Subcutaneous abdominal adipose tissue (tissue), 5 donors: ENCODE results near the gene FREM1.

Source experiments
- H3K27ac ChIP-seq: one replicate; pipeline ENCODE4 v1.7.0; 2013; ENCODE audit warnings: low read depth, mild to moderate bottlenecking, inconsistent platforms, low read length, moderate library complexity
- H3K27me3 ChIP-seq, 5 donors: one replicate each; pipeline ENCODE4 v1.7.0; 2013; ENCODE audit warnings: low read length in 5 of 5, inconsistent platforms in 1 of 5; ENCODE audit not compliant: control insufficient read depth in 5 of 5, insufficient read depth in 4 of 5
- H3K36me3 ChIP-seq, 5 donors: one replicate each; pipeline ENCODE4 v1.7.0; 2013; ENCODE audit warnings: low read length in 5 of 5; ENCODE audit not compliant: control insufficient read depth in 5 of 5, insufficient read depth in 5 of 5
- H3K4me1 ChIP-seq, 5 donors: one replicate each; pipeline ENCODE4 v1.7.0; 2013; ENCODE audit warnings: low read length in 5 of 5, mild to moderate bottlenecking in 3 of 5, moderate library complexity in 1 of 5; ENCODE audit not compliant: control insufficient read depth in 5 of 5, insufficient read depth in 5 of 5
- H3K4me3 ChIP-seq, 5 donors: one replicate each; pipeline ENCODE4 v1.7.0; 2013; ENCODE audit warnings: low read length in 5 of 5, low read depth in 1 of 5
- H3K9ac ChIP-seq, 5 donors: one replicate each; pipeline ENCODE4 v1.7.0; 2013; ENCODE audit warnings: low read length in 5 of 5, mild to moderate bottlenecking in 4 of 5, moderate library complexity in 3 of 5
- H3K9me3 ChIP-seq, 5 donors: one replicate each; pipeline ENCODE4 v1.7.0; 2013; ENCODE audit warnings: low read length in 5 of 5; ENCODE audit not compliant: control insufficient read depth in 5 of 5
- donor health status: healthy.
- donor health status: healthy.
- donor health status: healthy.
- donor health status: healthy.
- donor health status: healthy.

The FREM1 gene, protein sequence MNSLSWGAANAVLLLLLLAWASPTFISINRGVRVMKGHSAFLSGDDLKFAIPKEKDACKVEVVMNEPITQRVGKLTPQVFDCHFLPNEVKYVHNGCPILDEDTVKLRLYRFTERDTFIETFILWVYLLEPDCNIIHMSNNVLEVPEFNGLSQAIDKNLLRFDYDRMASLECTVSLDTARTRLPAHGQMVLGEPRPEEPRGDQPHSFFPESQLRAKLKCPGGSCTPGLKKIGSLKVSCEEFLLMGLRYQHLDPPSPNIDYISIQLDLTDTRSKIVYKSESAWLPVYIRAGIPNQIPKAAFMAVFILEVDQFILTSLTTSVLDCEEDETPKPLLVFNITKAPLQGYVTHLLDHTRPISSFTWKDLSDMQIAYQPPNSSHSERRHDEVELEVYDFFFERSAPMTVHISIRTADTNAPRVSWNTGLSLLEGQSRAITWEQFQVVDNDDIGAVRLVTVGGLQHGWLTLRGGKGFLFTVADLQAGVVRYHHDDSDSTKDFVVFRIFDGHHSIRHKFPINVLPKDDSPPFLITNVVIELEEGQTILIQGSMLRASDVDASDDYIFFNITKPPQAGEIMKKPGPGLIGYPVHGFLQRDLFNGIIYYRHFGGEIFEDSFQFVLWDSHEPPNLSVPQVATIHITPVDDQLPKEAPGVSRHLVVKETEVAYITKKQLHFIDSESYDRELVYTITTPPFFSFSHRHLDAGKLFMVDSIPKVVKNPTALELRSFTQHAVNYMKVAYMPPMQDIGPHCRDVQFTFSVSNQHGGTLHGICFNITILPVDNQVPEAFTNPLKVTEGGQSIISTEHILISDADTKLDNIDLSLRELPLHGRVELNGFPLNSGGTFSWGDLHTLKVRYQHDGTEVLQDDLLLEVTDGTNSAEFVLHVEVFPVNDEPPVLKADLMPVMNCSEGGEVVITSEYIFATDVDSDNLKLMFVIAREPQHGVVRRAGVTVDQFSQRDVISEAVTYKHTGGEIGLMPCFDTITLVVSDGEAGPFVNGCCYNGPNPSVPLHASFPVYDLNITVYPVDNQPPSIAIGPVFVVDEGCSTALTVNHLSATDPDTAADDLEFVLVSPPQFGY (N-terminal part only)

DNA sequence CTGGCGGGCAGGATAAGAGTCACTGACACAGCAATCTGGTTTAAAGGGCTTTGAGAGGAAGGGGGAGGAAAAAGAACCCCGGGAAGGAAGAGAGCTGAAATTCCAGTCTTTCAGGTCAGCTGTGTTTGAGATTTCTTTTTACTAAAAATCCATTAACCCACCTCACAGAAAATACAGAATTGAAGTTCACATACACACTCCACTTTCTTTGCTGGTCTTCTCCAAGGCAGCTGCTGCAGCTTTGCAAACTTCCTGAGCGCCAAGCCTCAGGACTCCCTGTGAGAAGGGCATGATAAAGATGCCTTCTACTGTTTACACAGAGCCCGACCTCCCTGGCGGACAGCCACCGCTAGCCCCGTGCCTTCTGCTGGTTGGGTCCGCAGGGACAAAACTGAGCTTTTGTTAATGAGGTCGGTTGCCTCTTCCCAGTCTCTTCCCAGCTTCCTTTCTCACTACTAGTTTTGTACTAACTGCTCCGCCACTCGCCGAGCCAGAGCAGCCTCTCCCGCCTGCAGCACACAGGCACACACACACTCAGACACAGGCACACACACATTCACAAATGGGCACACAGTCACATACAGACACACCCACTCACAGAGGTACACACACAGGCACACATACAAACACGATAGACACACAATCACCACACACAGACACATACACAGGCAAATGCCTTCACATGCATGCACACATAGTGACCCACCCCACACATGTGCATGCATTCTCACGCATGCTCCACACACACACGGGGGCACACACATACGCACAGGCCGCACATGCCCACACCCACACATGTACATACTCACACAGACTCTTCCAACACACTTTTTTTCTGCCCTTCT, at the start of gene FREM1:
FREM1 (minus strand) TSS at position 468 of the 845 bp plus-strand sequence. CDS start 41,451 bp downstream, outside the sequence.
- peaks cover 0 to 49% (median 36%) of the 10 kb centered on the region in 5 donors for H3K4me1 ChIP-seq
- no peaks in the 10 kb centered on the region for H3K27me3 ChIP-seq
- H3K36me3 ChIP-seq, result no peaks in the 10 kb centered on the region
- H3K9ac ChIP-seq, result peak within 1 kb of the TSS in 4 of 5 donors; percentile 33 to 65 (median 50)
- peak within 1 kb of the TSS; percentile 79 for H3K27ac ChIP-seq
- H3K4me3 ChIP-seq, result peak within 1 kb of the TSS; percentile 52 to 69 (median 64)
- H3K9me3 ChIP-seq, result no peaks in the 10 kb centered on the region

DNA sequence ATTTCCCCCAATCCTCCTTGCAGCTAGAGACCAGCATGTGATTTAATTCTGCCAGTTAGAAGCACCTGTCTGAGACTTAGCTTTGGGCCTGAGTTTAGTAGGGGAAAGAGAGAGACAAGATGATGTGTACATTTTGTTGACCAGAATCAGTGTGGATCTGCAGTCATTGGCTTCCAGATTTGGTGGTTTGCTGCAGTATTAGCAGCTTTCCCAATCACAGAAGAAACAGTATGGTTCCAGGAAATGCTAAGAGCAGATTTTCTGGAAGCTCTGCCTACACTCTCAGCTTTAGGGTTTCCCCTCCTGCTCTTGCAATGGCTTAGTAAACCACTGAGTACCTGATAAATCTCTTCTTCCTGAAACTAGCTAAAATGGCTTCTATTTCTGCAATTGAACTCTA, 48.8 kb upstream of the FREM1 start:
- H3K36me3 ChIP-seq, result no peaks in the 10 kb centered on the region
- H3K4me3 ChIP-seq, result no peak overlapping the region
- no peak overlapping the region for H3K9ac ChIP-seq
- no peaks in the 10 kb centered on the region for H3K27me3 ChIP-seq
- H3K4me1 ChIP-seq, result peaks cover 0 to 26% (median 12%) of the 10 kb centered on the region in 5 donors
- no peak overlapping the region for H3K27ac ChIP-seq
- no peaks in the 10 kb centered on the region for H3K9me3 ChIP-seq

DNA sequence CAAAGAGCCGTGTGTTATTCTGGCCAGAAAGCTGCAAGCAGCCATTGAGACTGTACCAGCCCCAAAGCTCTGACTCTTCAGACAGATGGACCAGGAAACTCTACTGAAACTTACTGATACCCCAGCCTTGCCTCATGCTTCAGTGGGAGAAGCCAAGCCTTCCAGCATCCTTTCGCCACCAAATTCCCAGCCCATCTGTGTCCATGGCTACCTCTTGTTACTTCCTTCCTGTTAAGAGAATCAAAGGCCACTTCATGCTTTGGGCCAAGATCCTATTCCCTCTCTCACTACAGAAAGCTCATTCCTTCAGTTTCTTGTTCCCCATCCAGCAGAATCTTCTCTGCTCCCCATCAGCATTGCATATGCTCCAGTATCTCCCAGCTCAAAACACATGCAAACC, 46.9 kb upstream of the FREM1 start:
- Histone ChIP-seq H3K9ac (no peak overlapping the region), H3K36me3 (no peaks in the 10 kb centered on the region), H3K27ac (no peak overlapping the region), H3K9me3 (no peaks in the 10 kb centered on the region), H3K27me3 (no peaks in the 10 kb centered on the region), H3K4me3 (no peak overlapping the region), H3K4me1 (peaks cover 0 to 17% (median 7%) of the 10 kb centered on the region in 5 donors)

DNA sequence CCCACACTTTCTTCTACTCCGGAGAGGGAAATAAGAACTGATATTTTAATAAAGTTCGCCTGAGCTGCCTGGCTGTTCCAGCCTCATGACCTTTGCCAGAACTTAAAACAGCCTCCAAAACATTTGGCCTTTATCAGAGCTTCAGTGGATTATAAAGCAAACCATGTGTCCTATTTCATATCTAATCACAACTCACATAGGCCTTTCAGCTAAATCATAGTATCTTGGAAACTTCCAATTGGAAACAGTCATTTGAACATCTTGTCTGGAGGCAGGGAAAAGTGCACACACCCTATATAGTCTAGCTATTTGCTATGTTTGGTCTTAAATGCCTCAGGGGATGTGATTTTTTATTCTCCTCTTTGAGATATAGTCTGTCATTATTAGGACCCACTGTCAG, 46.0 kb upstream of the FREM1 start:
- Histone ChIP-seq H3K27me3 (no peaks in the 10 kb centered on the region), H3K27ac (no peak overlapping the region), H3K4me1 (peaks cover 0 to 9% (median 0%) of the 10 kb centered on the region in 5 donors), H3K4me3 (no peak overlapping the region), H3K36me3 (no peaks in the 10 kb centered on the region), H3K9ac (peak overlapping the region in 2 of 5 donors; percentile 28 to 41), H3K9me3 (no peaks in the 10 kb centered on the region)

DNA sequence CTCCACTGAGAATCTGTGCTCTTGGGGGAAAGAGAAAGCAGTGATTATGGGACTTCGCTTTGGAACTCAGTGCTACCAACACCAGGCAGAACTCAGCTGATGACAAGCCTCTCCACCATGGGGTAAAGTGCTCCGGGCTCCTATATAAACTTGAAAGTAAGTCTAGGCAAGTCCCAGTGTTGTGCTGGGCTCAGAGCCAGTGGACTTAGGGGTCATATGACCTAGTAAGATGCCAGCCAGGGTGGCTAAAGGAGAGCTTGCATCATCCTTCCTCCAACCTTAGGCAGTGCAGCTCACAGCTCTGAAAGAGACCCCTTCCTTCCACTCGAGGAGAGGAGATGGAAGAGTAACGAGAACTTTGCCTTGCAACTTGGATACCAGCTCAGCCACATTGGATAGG, 35.1 kb upstream of the FREM1 start:
- Histone ChIP-seq H3K27ac (no peak overlapping the region), H3K27me3 (no peaks in the 10 kb centered on the region), H3K9me3 (peaks cover 0 to 3% (median 0%) of the 10 kb centered on the region in 5 donors), H3K9ac (no peak overlapping the region), H3K4me1 (peaks cover 0 to 21% (median 14%) of the 10 kb centered on the region in 5 donors), H3K36me3 (no peaks in the 10 kb centered on the region), H3K4me3 (no peak overlapping the region)

DNA sequence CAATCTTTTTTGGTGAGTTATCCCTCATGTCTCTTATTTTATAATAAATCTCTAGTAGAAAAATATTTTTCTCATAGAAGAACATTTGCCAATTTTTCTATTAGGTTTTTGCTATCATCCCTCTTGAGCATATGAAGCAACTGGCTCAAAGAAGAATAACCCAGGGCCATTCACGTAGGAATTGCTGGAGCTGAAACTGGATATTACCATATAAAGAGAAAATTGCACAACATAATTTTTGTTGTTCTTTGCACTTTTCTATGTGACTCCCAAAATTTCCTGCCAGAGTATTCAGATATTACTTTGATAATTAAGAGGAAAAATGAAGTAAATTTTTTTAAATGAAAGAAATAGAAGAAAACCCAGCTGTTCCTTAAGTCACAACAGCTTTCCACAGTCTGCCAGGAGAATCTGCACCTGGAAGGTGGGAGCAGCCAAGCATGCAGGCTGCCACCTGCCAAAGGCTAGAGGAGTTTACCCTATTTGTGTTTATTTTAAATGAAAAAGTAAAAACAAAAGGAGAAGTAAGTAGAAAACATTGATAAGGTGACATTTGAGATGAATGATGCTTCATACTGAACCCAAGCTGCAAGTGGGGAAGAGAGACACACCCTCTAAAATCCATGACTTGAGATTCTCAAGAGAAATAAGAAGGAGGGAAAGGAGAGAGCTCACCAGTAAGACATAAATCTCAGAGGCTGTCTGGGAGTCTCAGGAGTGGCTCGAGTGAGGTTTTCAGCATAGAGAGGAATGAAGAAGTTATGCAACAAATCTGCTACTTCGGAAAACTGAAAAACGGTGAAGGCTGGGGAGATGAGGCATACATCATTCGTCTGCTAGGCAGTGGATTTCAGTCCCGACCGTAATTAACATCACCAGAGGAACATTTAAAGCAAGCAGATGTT, 31.5 kb upstream of the FREM1 start:
- Histone ChIP-seq H3K27ac (no peak overlapping the region), H3K9ac (no peak overlapping the region), H3K27me3 (no peaks in the 10 kb centered on the region), H3K9me3 (peaks cover 0 to 3% (median 0%) of the 10 kb centered on the region in 5 donors), H3K36me3 (no peaks in the 10 kb centered on the region), H3K4me1 (peaks cover 0 to 11% (median 5%) of the 10 kb centered on the region in 5 donors), H3K4me3 (peak overlapping the region in 1 of 5 donors; percentile 12)

DNA sequence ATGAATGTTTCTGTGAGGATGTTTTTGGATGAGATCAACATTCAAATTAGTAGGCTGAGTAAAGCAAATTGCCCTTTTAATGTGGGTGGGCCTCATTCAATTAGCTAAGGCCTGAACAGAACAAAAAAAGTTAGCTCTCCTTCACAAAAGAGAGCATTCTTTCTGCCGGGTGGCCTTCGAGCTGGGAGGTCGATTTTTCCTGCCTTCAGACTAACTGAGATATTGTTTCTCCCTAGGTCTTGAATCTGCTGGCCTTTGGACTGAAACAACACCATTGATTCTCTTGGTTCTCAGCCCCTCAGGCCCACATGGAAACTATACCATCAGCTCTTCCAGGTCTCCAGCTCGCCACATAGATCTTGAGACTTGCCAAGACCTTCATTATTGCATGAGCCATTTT, 29.1 kb upstream of the FREM1 start:
- Histone ChIP-seq H3K9ac (no peak overlapping the region), H3K4me1 (peaks cover 0 to 11% (median 5%) of the 10 kb centered on the region in 5 donors), H3K36me3 (no peaks in the 10 kb centered on the region), H3K9me3 (no peaks in the 10 kb centered on the region), H3K27me3 (no peaks in the 10 kb centered on the region), H3K27ac (no peak overlapping the region), H3K4me3 (no peak overlapping the region)

DNA sequence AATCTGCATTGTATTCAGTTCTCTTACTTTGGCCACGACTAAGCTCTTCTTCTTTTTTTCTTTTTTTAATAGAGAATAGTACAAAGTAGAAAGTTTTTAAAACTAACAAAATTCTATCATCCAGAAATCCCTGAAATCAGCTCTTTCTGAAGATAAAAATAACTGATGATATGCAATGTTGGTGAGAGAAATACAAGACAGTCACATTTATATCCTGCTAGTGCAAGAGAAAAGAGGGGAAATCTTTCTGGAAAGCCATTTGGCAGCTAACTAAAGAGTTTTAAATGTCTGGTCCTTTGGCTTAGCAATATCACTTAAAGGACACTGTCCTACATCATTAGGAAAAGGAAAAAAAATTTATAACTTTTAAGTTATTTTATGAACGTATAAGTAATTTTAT, 27.0 kb upstream of the FREM1 start:
- Histone ChIP-seq H3K9ac (no peak overlapping the region), H3K27me3 (no peaks in the 10 kb centered on the region), H3K4me1 (peaks cover 0 to 11% (median 5%) of the 10 kb centered on the region in 5 donors), H3K9me3 (no peaks in the 10 kb centered on the region), H3K27ac (no peak overlapping the region), H3K4me3 (no peak overlapping the region), H3K36me3 (no peaks in the 10 kb centered on the region)
